Adrenal gland (tissue), 12 donors: ENCODE results near the gene CD247. TPM values are rescaled to one million over a fixed set of nuclear protein-coding genes. Genes with fewer than 3 reads are reported as not detected.

ENCODE experiments used
- DNase-seq, 7 donors: peaks; one replicate each; pipeline ENCODE4 v3.0.0-alpha.2; 2019 to 2020
- H3K27ac ChIP-seq, 5 donors: fragments of 200-600 bp; sonication (generic) in 4 of 5; 1 replicate in 3 of 5; 2 replicates in 2 of 5; pipeline versions ENCODE4 v1.5.1 to v1.8.0; 2016 to 2020; ENCODE audit warnings: mild to moderate bottlenecking in 1 of 5
- H3K27me3 ChIP-seq: fragments of 200-600 bp; 2 replicates; pipeline ENCODE4 v1.8.0; 2021
- H3K36me3 ChIP-seq, 2 donors: fragments of 200-600 bp; replicated peaks in 1 of 2; 1 replicate in 1 of 2; 2 replicates in 1 of 2; pipeline versions ENCODE4 v1.5.1 to v1.8.0; 2018 to 2022
- H3K4me1 ChIP-seq, 2 donors: fragments of 200-600 bp; replicated peaks in 1 of 2; 1 replicate in 1 of 2; 2 replicates in 1 of 2; pipeline versions ENCODE4 v1.5.1 to v1.8.0; 2018 to 2021
- H3K4me3 ChIP-seq, 4 donors: fragments of 200-600 bp; sonication (generic) in 3 of 4; one replicate each; pipeline ENCODE4 v1.5.1; 2016 to 2018
- H3K9me3 ChIP-seq, 3 donors: fragments of 200-600 bp; sonication (generic) in 1 of 3; replicated peaks in 1 of 3; 1 replicate in 2 of 3; 2 replicates in 1 of 3; pipeline versions ENCODE4 v1.5.1 to v1.8.0; 2016 to 2021
- CTCF ChIP-seq, 6 experiments: fragments of 450-650 bp in 4 of 6; fragments of 200-600 bp in 2 of 6; sonication (generic) in 1 of 6; IDR thresholded peaks; 1 replicate in 5 of 6; 2 replicates in 1 of 6; pipeline versions ENCODE4 v1.5.1 to v1.8.0; 2016 to 2021; ENCODE audit warnings: antibody characterized with exemption in 6 of 6, mild to moderate bottlenecking in 2 of 6, moderate library complexity in 1 of 6
- POLR2A ChIP-seq, 2 donors: fragments of 450-650 bp; IDR thresholded peaks; one replicate each; pipeline ENCODE4 v1.6.1; 2017; ENCODE audit warnings: antibody characterized with exemption in 2 of 2, mild to moderate bottlenecking in 2 of 2, moderate library complexity in 1 of 2
- WGBS, 4 donors: extraction: QIAGEN DNeasy Blood & Tissue Kit in 2 of 4; methylation state at CpG; one replicate each; pipeline versions ENCODE4 v1.1.5 to v1.1.7; 2013 to 2017; 5-methylcytosine and 5-hydroxymethylcytosine counted together
- intact Hi-C, 2 donors: fragments of 100-400 bp; cut with DNase I; formaldehyde crosslinking; loops; one replicate each; pipeline versions ENCODE4 v1.14.1 to v1.15.0; 2022 to 2023
- polyA plus RNA-seq, 3 donors: library from polyadenylated mRNA; stranded (reverse); fragments of 200-250 nt in 2 of 3; fragments of 350-450 nt in 1 of 3; fragmentation: Illumina TruSeq in 1 of 3; extraction: RNeasy Lipid Tissue Mini Kit (QIAGEN cat#74804) in 1 of 3; gene quantifications; one replicate each; pipeline ENCODE4 v1.2.3, GENCODE V29; 2013 to 2014
- total RNA-seq, 9 donors: library from RNA; depleted of rRNA in 4 of 9; stranded (reverse); fragments of >200 nt in 4 of 9; fragments of 120-200 nt in 1 of 9; fragmentation: NEBNext Ultra II Directional in 1 of 9; extraction: Animal tissue kit (Norgen Biotek cat#: 25700) in 1 of 9; gene quantifications; one replicate each; pipeline versions ENCODE4 v1.1.0 to v1.2.4, GENCODE V29; 2013 to 2023
- donor health status: healthy with polysubstance abuse.
- donor health status: Bipolar disorder and iron deficiency.
- donor health status: DM: yes; HTN: yes; CAD: no.
- donor health status: DM: no; HTN: no; CAD: no.
- donor health status: DM: no; HTN: no; CAD: no.
- donor health status: DM: yes; HTN: yes; CAD: no.

The CD247 gene
- total and polyA plus RNA-seq, 12 donors, result 0.26 to 2.3 (median 1.2) TPM; not detected in 1

- no peak for DNase-seq
- Histone ChIP-seq H3K4me3 (no peak overlapping the region), H3K9me3 (no peaks in the 10 kb centered on the region), H3K4me1 (no peaks in the 10 kb centered on the region), H3K27me3 (no peaks in the 10 kb centered on the region), H3K27ac (no peak overlapping the region), H3K36me3 (no peaks in the 10 kb centered on the region)
- no peak for TF ChIP-seq CTCF (IDR thresholded peaks at IDR 0.05)
- TF ChIP-seq POLR2A (IDR thresholded peaks at IDR 0.05), result no peak
- intact Hi-C loops, result no loop called here
- 63 to 77% (median 76%) methylated on average over 4 of the region's 4 CpGs for WGBS, 4 donors
Observed at GRCh38 chr1:167463080-167463479, 55.2 kb downstream of the CD247 start.

- no peaks in the 10 kb centered on the region for H3K27me3 ChIP-seq
- TF ChIP-seq POLR2A (IDR thresholded peaks at IDR 0.05) (no peak), CTCF (IDR thresholded peaks at IDR 0.05) (no peak)
- H3K27ac ChIP-seq, result no peak overlapping the region
- intact Hi-C loops, result no loop called here
- DNase-seq, result no peak
- H3K36me3 ChIP-seq, result no peaks in the 10 kb centered on the region
- 88 to 100% (median 91%) methylated on average over 3 to 8 of the region's 8 CpGs for WGBS, 4 donors
- H3K4me3 ChIP-seq, result no peak overlapping the region
- no peaks in the 10 kb centered on the region for H3K4me1 ChIP-seq
- no peaks in the 10 kb centered on the region for H3K9me3 ChIP-seq
Observed at GRCh38 chr1:167462341-167462740, 56.0 kb downstream of the CD247 start.

GRCh38 chr1:167460836-167461235 lies 57.5 kb downstream of the CD247 start:
- 90 to 93% (median 91%) methylated on average over 10 to 14 of the region's 14 CpGs for WGBS, 4 donors
- Histone ChIP-seq H3K9me3 (no peaks in the 10 kb centered on the region), H3K4me3 (no peak overlapping the region), H3K27me3 (no peaks in the 10 kb centered on the region), H3K4me1 (peaks cover 0 to 5% of the 10 kb centered on the region in 2 donors), H3K36me3 (no peaks in the 10 kb centered on the region), H3K27ac (no peak overlapping the region)
- TF ChIP-seq CTCF (IDR thresholded peaks at IDR 0.05), result no peak
- TF ChIP-seq POLR2A (IDR thresholded peaks at IDR 0.05), result no peak
- DNase-seq, result no peak
- intact Hi-C loops, result no loop called here

GRCh38 chr1:167457936-167458584 lies 60.3 kb downstream of the CD247 start:
- H3K9me3 ChIP-seq, result no peaks in the 10 kb centered on the region
- no peak for DNase-seq
- 80 to 92% (median 85%) methylated on average over 11 of the region's 11 CpGs for WGBS, 4 donors
- H3K27me3 ChIP-seq, result no peaks in the 10 kb centered on the region
- no peak overlapping the region for H3K4me3 ChIP-seq
- H3K36me3 ChIP-seq, result no peaks in the 10 kb centered on the region
- no peak for TF ChIP-seq CTCF (IDR thresholded peaks at IDR 0.05)
- TF ChIP-seq POLR2A (IDR thresholded peaks at IDR 0.05), result no peak
- intact Hi-C loops, result loop anchor here in 1 of 2 donors (5.0 kb wide), 1 partner anchor 74 kb away; no protein-coding TSS in a partner anchor
- peaks cover 0 to 13% of the 10 kb centered on the region in 2 donors for H3K4me1 ChIP-seq
- H3K27ac ChIP-seq, result no peak overlapping the region
